GM13976 (cell line): ENCODE results near the gene ZNF83.
"Not testable (repeated sequence)": the region's sequence is repeated elsewhere in the genome, so short reads cannot be mapped to it uniquely, and the experiment has no call there.

Experiments used
- DNase-seq: peaks from one replicate; pipeline ENCODE4 v3.0.0; 2012; ENCODE audit warnings: low spot score
- CTCF ChIP-seq: IDR thresholded peaks from 2 replicates; pipeline ENCODE4 v1.5.1; 2012; ENCODE audit warnings: borderline replicate concordance, mild to moderate bottlenecking; ENCODE audit not compliant: insufficient read depth; ENCODE audit errors: extremely low read depth, missing control alignments, control extremely low read depth
- in situ Hi-C: fragments of 300-500 bp; cut with MboI; formaldehyde crosslinking; loops from one replicate; pipeline ENCODE4 v1.12.0; 2022; ENCODE audit warnings: low sequenced_read_pairs, mixed read lengths, inconsistent platforms; ENCODE audit not compliant: unreplicated experiment

Gene ZNF83

GRCh38 chr19:52621376-52621775 is 16.8 kb downstream of the ZNF83 start:
- in situ Hi-C loops = no loop called here
- no peak for TF ChIP-seq CTCF
- no peak for DNase-seq

GRCh38 chr19:52613299-52613906 is 24.8 kb downstream of the ZNF83 start:
- in situ Hi-C loops = no loop called here
- TF ChIP-seq CTCF = no peak
- no peak for DNase-seq

- in situ Hi-C loops = no loop called here
- TF ChIP-seq CTCF = no peak
- no peak for DNase-seq
These were observed 34.5 kb downstream of the ZNF83 start for GRCh38 chr19:52603558-52604207.

GRCh38 chr19:52602941-52603340 is 35.2 kb downstream of the ZNF83 start:
- in situ Hi-C loops = no loop called here
- no peak for DNase-seq
- no peak for TF ChIP-seq CTCF

GRCh38 chr19:52601974-52602366 is 36.2 kb downstream of the ZNF83 start:
- DNase-seq, in situ Hi-C loops: not testable (repeated sequence)

GRCh38 chr19:52601025-52601973 is 36.9 kb downstream of the ZNF83 start:
- in situ Hi-C loops = no loop called here
- peak; percentile 27 for TF ChIP-seq CTCF
- DNase-seq = peak; percentile 94

GRCh38 chr19:52600639-52601024 is 37.5 kb downstream of the ZNF83 start:
- TF ChIP-seq CTCF = no peak
- no peak for DNase-seq
- in situ Hi-C loops = no loop called here
